Prostate gland (tissue), 2 donors: ENCODE results near the gene LFNG. TPM values are rescaled to one million over a fixed set of nuclear protein-coding genes. Genes with fewer than 3 reads are reported as not detected.

ENCODE experiments used
- DNase-seq: peaks from one replicate; pipeline ENCODE4 v3.0.0-alpha.2; 2019; ENCODE audit warnings: low spot score
- H3K27ac ChIP-seq, 2 donors: fragments of 200-600 bp; sonication (generic); 2 replicates each; pipeline ENCODE4 v1.5.1; 2017 to 2019
- H3K27me3 ChIP-seq: fragments of 200-600 bp; sonication (generic); replicated peaks from 2 replicates; pipeline ENCODE4 v1.5.1; 2019; ENCODE audit not compliant: insufficient read depth
- H3K36me3 ChIP-seq, 2 donors: fragments of 200-600 bp; sonication (generic); 1 replicate in 1 of 2; 2 replicates in 1 of 2; pipeline versions ENCODE4 v1.5.1 to v1.8.1; 2017 to 2019
- H3K4me1 ChIP-seq: fragments of 200-600 bp; sonication (generic); replicated peaks from 2 replicates; pipeline ENCODE4 v1.5.1; 2019
- H3K4me3 ChIP-seq, 2 donors: fragments of 200-600 bp; sonication (generic); 2 replicates each; pipeline ENCODE4 v1.5.1; 2017 to 2019
- H3K9me3 ChIP-seq: fragments of 200-600 bp; sonication (generic); 2 replicates; pipeline ENCODE4 v1.5.1; 2017
- CTCF ChIP-seq, 4 experiments: fragments of 200-600 bp in 2 of 4; fragments of 450-650 bp in 2 of 4; sonication (generic) in 2 of 4; IDR thresholded peaks; 1 replicate in 3 of 4; 2 replicates in 1 of 4; pipeline ENCODE4 v1.5.1; 2016 to 2019; ENCODE audit warnings: antibody characterized with exemption in 4 of 4, mild to moderate bottlenecking in 2 of 4, moderate library complexity in 2 of 4
- POLR2A ChIP-seq: fragments of 450-650 bp; IDR thresholded peaks from one replicate; pipeline ENCODE4 v1.6.1; 2016; ENCODE audit warnings: antibody characterized with exemption, mild to moderate bottlenecking
- POLR2AphosphoS5 ChIP-seq: sonication (generic); formaldehyde crosslinking; IDR thresholded peaks from one replicate; pipeline ENCODE4 v1.6.1; 2017; ENCODE audit warnings: antibody characterized with exemption
- WGBS: methylation state at CpG from one replicate; pipeline ENCODE4 v1.1.5; 2018; 5-methylcytosine and 5-hydroxymethylcytosine counted together
- intact Hi-C: fragments of 100-400 bp; cut with DNase I; formaldehyde crosslinking; loops from one replicate; pipeline ENCODE4 v1.14.2; 2022
- total RNA-seq, 2 donors: library from RNA; depleted of rRNA; stranded (reverse); fragments of >200 nt; gene quantifications; one replicate each; pipeline ENCODE4 v1.1.0, GENCODE V29; 2016

Gene LFNG
- total RNA-seq, 2 donors from 2014 or later = 45.6 to 51.7 TPM

- 78% methylated on average over 7 of the region's 7 CpGs for WGBS
- H3K4me1 ChIP-seq = no peaks in the 10 kb centered on the region
- no peak for DNase-seq
- H3K36me3 ChIP-seq = peaks cover 18 to 38% of the 10 kb centered on the region in 2 donors
- no peaks in the 10 kb centered on the region for H3K9me3 ChIP-seq
- H3K27ac ChIP-seq = no peak overlapping the region
- no peaks in the 10 kb centered on the region for H3K27me3 ChIP-seq
- no peak for TF ChIP-seq POLR2AphosphoS5
- no peak for TF ChIP-seq CTCF (IDR thresholded peaks at IDR 0.05)
- no peak for TF ChIP-seq POLR2A
- intact Hi-C loops = no loop called here
- H3K4me3 ChIP-seq = no peak overlapping the region
Measured at GRCh38 chr7:2540133-2540532, 20.6 kb downstream of the LFNG start.

GRCh38 chr7:2540641-2541051 lies 21.1 kb downstream of the LFNG start:
- no peak overlapping the region for H3K4me3 ChIP-seq
- TF ChIP-seq POLR2A = no peak
- TF ChIP-seq CTCF (IDR thresholded peaks at IDR 0.05) = no peak
- no peak for TF ChIP-seq POLR2AphosphoS5
- WGBS = 72% methylated on average over 12 of the region's 19 CpGs
- DNase-seq = no peak
- no peak overlapping the region for H3K27ac ChIP-seq
- no peaks in the 10 kb centered on the region for H3K4me1 ChIP-seq
- no peaks in the 10 kb centered on the region for H3K9me3 ChIP-seq
- peaks cover 18 to 38% of the 10 kb centered on the region in 2 donors for H3K36me3 ChIP-seq
- no peaks in the 10 kb centered on the region for H3K27me3 ChIP-seq
- intact Hi-C loops = no loop called here

GRCh38 chr7:2541291-2542010 lies 21.9 kb downstream of the LFNG start:
- H3K4me1 ChIP-seq = no peaks in the 10 kb centered on the region
- H3K27me3 ChIP-seq = no peaks in the 10 kb centered on the region
- H3K36me3 ChIP-seq = peaks cover 18 to 40% of the 10 kb centered on the region in 2 donors
- WGBS = 93% methylated on average over 22 of the region's 40 CpGs
- no peak overlapping the region for H3K27ac ChIP-seq
- intact Hi-C loops = no loop called here
- no peak overlapping the region for H3K4me3 ChIP-seq
- no peaks in the 10 kb centered on the region for H3K9me3 ChIP-seq
- no peak for DNase-seq
- no peak for TF ChIP-seq CTCF (IDR thresholded peaks at IDR 0.05)
- no peak for TF ChIP-seq POLR2A
- no peak for TF ChIP-seq POLR2AphosphoS5

GRCh38 chr7:2542011-2542915 lies 22.7 kb downstream of the LFNG start:
- 85% methylated on average over 25 of the region's 25 CpGs for WGBS
- no peaks in the 10 kb centered on the region for H3K4me1 ChIP-seq
- no peak overlapping the region for H3K4me3 ChIP-seq
- H3K27ac ChIP-seq = no peak overlapping the region
- no peaks in the 10 kb centered on the region for H3K9me3 ChIP-seq
- TF ChIP-seq POLR2A (no peak), POLR2AphosphoS5 (no peak), CTCF (IDR thresholded peaks at IDR 0.05) (no peak)
- no peak for DNase-seq
- H3K27me3 ChIP-seq = no peaks in the 10 kb centered on the region
- H3K36me3 ChIP-seq = peaks cover 24 to 44% of the 10 kb centered on the region in 2 donors
- intact Hi-C loops = no loop called here
